Liver (tissue), 3 donors: ENCODE data around the gene CPLX1.
A peak's percentile ranks its signal among the peaks of the same experiment; 100 is the strongest.
"Not testable (repeated sequence)": the region's sequence is repeated elsewhere in the genome, so short reads cannot be mapped to it uniquely, and the experiment has no call there.

Experiments
- ATF3 ChIP-seq: IDR thresholded peaks from 2 replicates; pipeline ENCODE4 v1.6.1; 2016; ENCODE audit warnings: antibody characterized with exemption
- CTCF ChIP-seq: fragments of 150-350 bp; IDR thresholded peaks from 2 replicates; pipeline ENCODE4 v1.5.1; 2017; ENCODE audit warnings: improper control_type of control experiment, low read depth, low read length; ENCODE audit not compliant: missing input control
- EGR1 ChIP-seq, 2 donors: IDR thresholded peaks; 2 replicates each; pipeline ENCODE4 v1.6.1; 2016 to 2018; ENCODE audit warnings: antibody characterized with exemption in 2 of 2, low read depth in 2 of 2
- GABPA ChIP-seq, 2 donors: IDR thresholded peaks in 1 of 2; conservative IDR thresholded peaks in 1 of 2; 2 replicates each; pipeline ENCODE4 v1.6.1; 2016; ENCODE audit warnings: antibody characterized with exemption in 2 of 2, mild to moderate bottlenecking in 1 of 2, moderate library complexity in 1 of 2
- JUND ChIP-seq, 2 donors: IDR thresholded peaks; 2 replicates each; pipeline ENCODE4 v1.6.1; 2016; ENCODE audit warnings: antibody characterized with exemption in 2 of 2
- MAX ChIP-seq: IDR thresholded peaks from 2 replicates; pipeline ENCODE4 v1.6.1; 2016; ENCODE audit warnings: antibody characterized with exemption
- NR2F2 ChIP-seq: IDR thresholded peaks from 2 replicates; pipeline ENCODE4 v1.6.1; 2016; ENCODE audit warnings: antibody characterized with exemption
- RAD21 ChIP-seq, 2 donors: IDR thresholded peaks; 2 replicates each; pipeline ENCODE4 v1.6.1; 2016; ENCODE audit warnings: antibody characterized with exemption in 2 of 2, mild to moderate bottlenecking in 2 of 2
- REST ChIP-seq: IDR thresholded peaks from 2 replicates; pipeline ENCODE4 v1.6.1; 2016; ENCODE audit warnings: antibody characterized with exemption, mild to moderate bottlenecking
- RXRA ChIP-seq, 2 donors: IDR thresholded peaks; 2 replicates each; pipeline ENCODE4 v1.6.1; 2017 to 2018; ENCODE audit warnings: antibody characterized with exemption in 2 of 2, mild to moderate bottlenecking in 1 of 2
- SP1 ChIP-seq: IDR thresholded peaks from 2 replicates; pipeline ENCODE4 v1.6.1; 2018; ENCODE audit warnings: antibody characterized with exemption, mild to moderate bottlenecking
- TAF1 ChIP-seq: conservative IDR thresholded peaks from 2 replicates; pipeline ENCODE4 v1.6.1; 2016; ENCODE audit warnings: antibody characterized with exemption, mild to moderate bottlenecking
- YY1 ChIP-seq: IDR thresholded peaks from 2 replicates; pipeline ENCODE4 v1.6.1; 2016; ENCODE audit warnings: antibody characterized with exemption, mild to moderate bottlenecking
- ZBTB33 ChIP-seq: IDR thresholded peaks from 2 replicates; pipeline ENCODE4 v1.6.1; 2016; ENCODE audit warnings: antibody characterized with exemption
- donor health status: healthy.
- donor health status: healthy.

- not testable (repeated sequence) for TF ChIP-seq RAD21 (IDR thresholded peaks at IDR 0.05); CTCF; TAF1; ATF3; MAX; JUND (IDR thresholded peaks at IDR 0.05); EGR1 (IDR thresholded peaks at IDR 0.05; ENCODE audit: low read depth in 2 of 2); RXRA (IDR thresholded peaks at IDR 0.05); REST; SP1; GABPA (IDR thresholded peaks at IDR 0.05 in 1 of 2, conservative IDR thresholded peaks at IDR 0.05 in 1 of 2); NR2F2; ZBTB33
- peak; percentile 30 for TF ChIP-seq YY1
Observed at GRCh38 chr4:780255-780654, 45.7 kb downstream of the CPLX1 start.
